ENCODE measurements around the gene CYB561A3.

The CYB561A3 gene

GRCh38 chr11:61325649-61326414 lies 35.9 kb downstream of the CYB561A3 start:
- DNase-seq (ENCODE audit: low read depth in 2 of 2), result no peak

- DNase-seq (ENCODE audit: low read depth in 2 of 2), result no peak
Measured at GRCh38 chr11:61315260-61315659, 46.4 kb downstream of the CYB561A3 start.

GRCh38 chr11:61310749-61311148 lies 50.9 kb downstream of the CYB561A3 start:
- DNase-seq (ENCODE audit: low read depth in 2 of 2), result no peak

- no peak for DNase-seq (ENCODE audit: low read depth in 2 of 2)
Measured at GRCh38 chr11:61309739-61310138, 51.9 kb downstream of the CYB561A3 start.

- no peak for DNase-seq (ENCODE audit: low read depth in 2 of 2)
Measured at GRCh38 chr11:61309141-61309540, 52.5 kb downstream of the CYB561A3 start.

- DNase-seq (ENCODE audit: low read depth in 2 of 2), result no peak
Measured at GRCh38 chr11:61307354-61307753, 54.3 kb downstream of the CYB561A3 start.

GRCh38 chr11:61306221-61306620 lies 55.5 kb downstream of the CYB561A3 start:
- DNase-seq (ENCODE audit: low read depth in 2 of 2), result no peak

GRCh38 chr11:61305417-61305816 lies 56.3 kb downstream of the CYB561A3 start:
- no peak for DNase-seq (ENCODE audit: low read depth in 2 of 2)

GRCh38 chr11:61303725-61304124 lies 58.0 kb downstream of the CYB561A3 start:
- no peak for DNase-seq (ENCODE audit: low read depth in 2 of 2)

GRCh38 chr11:61302550-61302949 lies 59.1 kb downstream of the CYB561A3 start:
- no peak for DNase-seq (ENCODE audit: low read depth in 2 of 2)
